DOHH2 (cell line): Measurements from ENCODE around the gene SIX2.

ENCODE experiments used
- EZH2phosphoT487 ChIP-seq: fragments of 200-600 bp; sonication (generic); IDR thresholded peaks from 2 replicates; pipeline ENCODE4 v1.6.1; 2017; ENCODE audit warnings: borderline replicate concordance, mild to moderate bottlenecking, antibody characterized with exemption, low read length, moderate library complexity, mixed read lengths
- TF ChIP-seq, protein P1 (sequence below): fragments of 200-600 bp; sonication (generic); IDR thresholded peaks from one replicate; pipeline ENCODE4 v1.5.1; 2014; ENCODE audit warnings: antibody characterized with exemption, mild to moderate bottlenecking, low read depth, low read length; ENCODE audit not compliant: poor library complexity, severe bottlenecking

GRCh38 chr2:45009928-45010701 lies 863 bp upstream of the SIX2 start:
- TF ChIP-seq, protein P1, sequence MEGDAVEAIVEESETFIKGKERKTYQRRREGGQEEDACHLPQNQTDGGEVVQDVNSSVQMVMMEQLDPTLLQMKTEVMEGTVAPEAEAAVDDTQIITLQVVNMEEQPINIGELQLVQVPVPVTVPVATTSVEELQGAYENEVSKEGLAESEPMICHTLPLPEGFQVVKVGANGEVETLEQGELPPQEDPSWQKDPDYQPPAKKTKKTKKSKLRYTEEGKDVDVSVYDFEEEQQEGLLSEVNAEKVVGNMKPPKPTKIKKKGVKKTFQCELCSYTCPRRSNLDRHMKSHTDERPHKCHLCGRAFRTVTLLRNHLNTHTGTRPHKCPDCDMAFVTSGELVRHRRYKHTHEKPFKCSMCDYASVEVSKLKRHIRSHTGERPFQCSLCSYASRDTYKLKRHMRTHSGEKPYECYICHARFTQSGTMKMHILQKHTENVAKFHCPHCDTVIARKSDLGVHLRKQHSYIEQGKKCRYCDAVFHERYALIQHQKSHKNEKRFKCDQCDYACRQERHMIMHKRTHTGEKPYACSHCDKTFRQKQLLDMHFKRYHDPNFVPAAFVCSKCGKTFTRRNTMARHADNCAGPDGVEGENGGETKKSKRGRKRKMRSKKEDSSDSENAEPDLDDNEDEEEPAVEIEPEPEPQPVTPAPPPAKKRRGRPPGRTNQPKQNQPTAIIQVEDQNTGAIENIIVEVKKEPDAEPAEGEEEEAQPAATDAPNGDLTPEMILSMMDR, result no peak
- no peak for TF ChIP-seq EZH2phosphoT487
